ENCODE data around the gene ACOX2. TPM values are rescaled to one million over a fixed set of nuclear protein-coding genes. Genes with fewer than 3 reads are reported as not detected.

Gene ACOX2
- total RNA-seq, 1 experiment from 2014 or later, result 0.85 TPM

DNA sequence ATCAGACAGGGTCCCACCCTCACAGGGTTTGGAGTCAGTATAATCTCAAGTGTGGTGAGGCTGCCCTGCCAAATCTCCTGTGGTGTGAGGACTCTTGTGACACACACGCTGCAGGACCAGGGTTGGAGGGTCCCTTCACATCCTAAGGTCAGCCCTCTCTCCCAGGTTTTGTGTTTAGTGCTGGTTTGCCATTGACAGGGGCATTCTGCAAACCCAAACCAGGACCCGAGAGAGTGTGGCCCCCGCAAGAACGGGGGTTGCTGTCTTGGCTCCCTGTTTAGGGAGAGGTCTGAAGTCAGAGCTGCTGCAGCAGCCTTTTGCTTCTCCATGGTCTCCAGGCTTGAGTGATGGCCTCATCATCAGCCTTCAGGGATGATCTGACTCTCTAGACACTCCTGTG is 25.5 kb upstream of the ACOX2 start:
- Histone ChIP-seq H2BK12ac (ENCODE audit: insufficient read length, low read depth, low read length) (peak overlapping the region; percentile 15), H3K27ac (ENCODE audit: insufficient read length, low read depth, low read length) (no peak overlapping the region), H3K23ac (ENCODE audit: insufficient read length, low read depth, low read length) (no peak overlapping the region), H3K27me3 (ENCODE audit: insufficient read depth, low read length) (no peaks in the 10 kb centered on the region), H4K8ac (replicated peaks; ENCODE audit: insufficient read length, low read depth, low read length) (no peak overlapping the region), H3K23me2 (ENCODE audit: insufficient read length, low read depth, low read length, poor library complexity, severe bottlenecking) (no peaks in the 10 kb centered on the region), H3K79me1 (ENCODE audit: insufficient read depth, low read depth, low read length, poor library complexity, severe bottlenecking) (no peaks in the 10 kb centered on the region), H3K56ac (ENCODE audit: insufficient read length, low read depth, low read length) (no peak overlapping the region), H4K5ac (ENCODE audit: insufficient read length, low read depth, low read length) (no peak overlapping the region), H3K9me3 (ENCODE audit: control insufficient read depth, low read depth, low read length) (no peaks in the 10 kb centered on the region), H3K18ac (ENCODE audit: insufficient read length, low read depth, low read length) (peak overlapping the region; percentile 58), H3K14ac (ENCODE audit: insufficient read depth, low read length) (peak overlapping the region; percentile 57; the same call in 1 of the 2 replicates), H3K4me2 (ENCODE audit: insufficient read depth, insufficient read length, low read length) (no peak overlapping the region), H4K20me1 (ENCODE audit: control insufficient read depth, insufficient read depth, insufficient read length) (no peaks in the 10 kb centered on the region), H2AK5ac (ENCODE audit: insufficient read length, low read length) (no peak overlapping the region), H3K4ac (ENCODE audit: low read depth, low read length) (no peak overlapping the region), H2BK20ac (ENCODE audit: low read depth, low read length, poor library complexity, severe bottlenecking) (no peak overlapping the region), H3K9ac (ENCODE audit: extremely low read depth, insufficient read length, low read length) (no peak overlapping the region), H3K79me2 (ENCODE audit: insufficient read depth, low read length) (no peaks in the 10 kb centered on the region), H4K91ac (ENCODE audit: insufficient read length, low read depth, low read length) (peak overlapping the region; percentile 6), H2BK15ac (ENCODE audit: low read depth, low read length) (no peak overlapping the region; the same call in 1 of the 2 replicates), H2BK120ac (ENCODE audit: low read depth, low read length, poor library complexity, severe bottlenecking) (no peak overlapping the region), H2AFZ (ENCODE audit: low read length) (no peak overlapping the region), H3T11ph (ENCODE audit: low read length) (no peak overlapping the region), H2BK5ac (ENCODE audit: insufficient read length, low read length) (no peak overlapping the region), H3K4me1 (ENCODE audit: insufficient read depth, low read length) (peaks cover 13% of the 10 kb centered on the region; the same call in 1 of the 2 replicates)
- peak overlapping the region in 1 of 2 experiments; percentile 36; a peak in 1 of 5 replicates for H3K4me3 Mint-ChIP-seq
- peaks cover 3% of the 10 kb centered on the region; the same call in 1 of the 2 replicates for H3K27me3 Mint-ChIP-seq (ENCODE audit: low read depth)
- H3K36me3 Mint-ChIP-seq (ENCODE audit: insufficient read depth in 1 of 3, low read depth in 3 of 3), result no peaks in the 10 kb centered on the region; a peak in 1 of 7 replicates
- WGBS (ENCODE audit: extremely low coverage, insufficient read length, low lambda C conversion rate), result no CpG with 5 or more reads among the region's 4 CpGs
- H3K4me1 Mint-ChIP-seq, result peaks cover 39 to 46% of the 10 kb centered on the region in 2 experiments
- peak overlapping the region in 1 of 3 experiments; percentile 97; a peak in 3 of 7 replicates for H3K27ac Mint-ChIP-seq
- peaks cover 0 to 4% of the 10 kb centered on the region in 2 experiments; a peak in 3 of 5 replicates for H3K9me3 Mint-ChIP-seq
- peak; percentile 29 for DNase-seq
- TF ChIP-seq, protein P1, sequence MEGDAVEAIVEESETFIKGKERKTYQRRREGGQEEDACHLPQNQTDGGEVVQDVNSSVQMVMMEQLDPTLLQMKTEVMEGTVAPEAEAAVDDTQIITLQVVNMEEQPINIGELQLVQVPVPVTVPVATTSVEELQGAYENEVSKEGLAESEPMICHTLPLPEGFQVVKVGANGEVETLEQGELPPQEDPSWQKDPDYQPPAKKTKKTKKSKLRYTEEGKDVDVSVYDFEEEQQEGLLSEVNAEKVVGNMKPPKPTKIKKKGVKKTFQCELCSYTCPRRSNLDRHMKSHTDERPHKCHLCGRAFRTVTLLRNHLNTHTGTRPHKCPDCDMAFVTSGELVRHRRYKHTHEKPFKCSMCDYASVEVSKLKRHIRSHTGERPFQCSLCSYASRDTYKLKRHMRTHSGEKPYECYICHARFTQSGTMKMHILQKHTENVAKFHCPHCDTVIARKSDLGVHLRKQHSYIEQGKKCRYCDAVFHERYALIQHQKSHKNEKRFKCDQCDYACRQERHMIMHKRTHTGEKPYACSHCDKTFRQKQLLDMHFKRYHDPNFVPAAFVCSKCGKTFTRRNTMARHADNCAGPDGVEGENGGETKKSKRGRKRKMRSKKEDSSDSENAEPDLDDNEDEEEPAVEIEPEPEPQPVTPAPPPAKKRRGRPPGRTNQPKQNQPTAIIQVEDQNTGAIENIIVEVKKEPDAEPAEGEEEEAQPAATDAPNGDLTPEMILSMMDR (conservative IDR thresholded peaks at IDR 0.05), result no peak
